CD4-positive, alpha-beta T cell treated with Interferon gamma for 1 hour (primary cell): ENCODE results near the gene DUSP9.
"Not testable (repeated sequence)": the region's sequence is repeated elsewhere in the genome, so short reads cannot be mapped to it uniquely, and the experiment has no call there.

ENCODE experiments used
- DNase-seq: peaks from one replicate; pipeline ENCODE4 v3.0.0-alpha.2; 2020

Gene DUSP9

GRCh38 chrX:153694256-153694655, 47.3 kb downstream of the DUSP9 start:
- DNase-seq = not testable (repeated sequence)

GRCh38 chrX:153694687-153695270, 47.8 kb downstream of the DUSP9 start:
- DNase-seq = no peak

DNA sequence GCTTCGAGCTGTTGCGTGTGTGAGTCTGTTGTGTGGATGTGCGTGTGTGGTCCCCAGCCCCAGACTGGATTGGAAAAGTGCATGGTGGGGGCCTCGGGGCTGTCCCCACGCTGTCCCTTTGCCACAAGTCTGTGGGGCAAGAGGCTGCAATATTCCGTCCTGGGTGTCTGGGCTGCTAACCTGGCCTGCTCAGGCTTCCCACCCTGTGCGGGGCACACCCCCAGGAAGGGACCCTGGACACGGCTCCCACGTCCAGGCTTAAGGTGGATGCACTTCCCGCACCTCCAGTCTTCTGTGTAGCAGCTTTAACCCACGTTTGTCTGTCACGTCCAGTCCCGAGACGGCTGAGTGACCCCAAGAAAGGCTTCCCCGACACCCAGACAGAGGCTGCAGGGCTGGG, 49.1 kb downstream of the DUSP9 start:
- DNase-seq = no peak

- not testable (repeated sequence) for DNase-seq
Measured at GRCh38 chrX:153696538-153696937, 49.5 kb downstream of the DUSP9 start.

DNA sequence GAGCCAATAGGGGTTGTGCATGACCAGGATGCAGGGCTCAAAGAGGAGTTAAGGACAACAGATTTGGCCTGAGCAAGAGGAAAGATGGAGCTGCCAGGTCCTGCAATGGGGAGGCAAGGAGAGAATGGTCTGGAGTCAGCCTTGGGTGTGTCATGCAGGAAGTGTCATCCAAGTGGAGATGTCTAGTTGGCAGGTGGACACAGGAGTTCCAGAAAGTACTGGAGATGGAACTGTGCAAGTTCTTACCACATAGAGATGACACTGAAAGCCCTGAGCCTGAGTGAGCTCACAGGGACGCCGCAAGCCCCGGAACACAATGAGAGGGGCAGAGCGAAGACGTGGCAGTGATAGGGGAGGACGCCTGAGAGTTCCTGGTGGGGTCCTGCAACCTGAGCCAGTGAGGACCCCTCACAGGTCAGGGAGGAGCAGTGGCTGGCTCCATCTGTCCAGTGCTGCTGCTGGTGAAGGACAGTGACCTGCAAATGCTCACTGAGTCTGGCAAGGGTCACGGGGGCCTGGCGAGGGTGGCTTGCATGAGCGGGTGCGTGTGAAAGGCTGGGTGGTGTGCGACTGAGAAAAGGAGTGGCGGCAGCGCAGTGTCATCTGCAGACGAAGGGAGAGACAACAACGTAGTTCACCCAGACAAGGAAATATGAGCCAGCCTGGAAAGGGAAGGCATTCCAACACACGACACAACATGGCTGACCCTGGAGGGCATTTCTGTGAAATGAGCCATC, 50.2 kb downstream of the DUSP9 start:
- DNase-seq = not testable (repeated sequence)

DNA sequence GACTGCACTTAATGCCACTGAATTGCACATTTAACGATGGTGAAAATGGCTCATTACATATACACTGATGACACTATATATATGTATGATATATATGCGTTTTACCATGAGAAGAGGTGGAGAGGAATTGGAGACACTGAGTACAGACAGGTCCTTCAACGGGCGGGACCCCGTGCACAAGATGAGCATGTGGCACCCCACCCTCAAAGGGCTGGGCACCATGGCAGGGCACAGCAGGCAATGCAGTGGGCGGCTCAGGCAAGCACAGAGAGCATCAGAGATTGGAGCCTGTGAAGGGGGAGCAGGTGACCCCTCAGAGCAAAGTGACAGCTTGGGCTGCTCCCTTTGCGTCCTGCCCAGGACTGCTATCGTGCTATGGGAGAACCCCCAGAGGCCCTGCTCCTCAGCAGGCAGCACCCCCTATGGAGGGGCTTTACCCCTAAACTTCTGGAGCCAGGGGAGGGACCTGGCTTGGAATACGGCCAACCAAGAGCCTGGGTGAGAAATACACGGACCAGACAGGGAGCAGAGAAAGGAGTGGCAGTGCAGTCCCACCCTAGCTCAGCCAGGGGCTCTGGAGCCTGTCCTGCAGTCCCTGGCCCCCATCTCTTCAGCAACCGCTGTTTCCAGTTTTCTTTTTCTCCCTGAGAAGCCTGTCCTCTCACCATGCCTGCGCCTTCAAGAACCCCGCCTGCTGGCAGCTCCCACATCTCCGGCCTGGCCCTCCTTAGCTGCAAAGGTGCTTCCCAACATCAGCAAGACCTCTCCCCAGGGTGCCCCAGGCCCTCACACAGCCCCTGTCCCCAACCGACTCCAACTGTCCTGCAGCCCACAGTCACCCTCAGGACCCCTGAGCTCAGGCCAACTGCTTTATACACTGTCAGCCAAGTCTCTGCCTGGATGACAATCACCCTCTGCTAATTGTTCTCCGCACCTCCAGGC, 51.2 kb downstream of the DUSP9 start:
- DNase-seq = no peak

DNA sequence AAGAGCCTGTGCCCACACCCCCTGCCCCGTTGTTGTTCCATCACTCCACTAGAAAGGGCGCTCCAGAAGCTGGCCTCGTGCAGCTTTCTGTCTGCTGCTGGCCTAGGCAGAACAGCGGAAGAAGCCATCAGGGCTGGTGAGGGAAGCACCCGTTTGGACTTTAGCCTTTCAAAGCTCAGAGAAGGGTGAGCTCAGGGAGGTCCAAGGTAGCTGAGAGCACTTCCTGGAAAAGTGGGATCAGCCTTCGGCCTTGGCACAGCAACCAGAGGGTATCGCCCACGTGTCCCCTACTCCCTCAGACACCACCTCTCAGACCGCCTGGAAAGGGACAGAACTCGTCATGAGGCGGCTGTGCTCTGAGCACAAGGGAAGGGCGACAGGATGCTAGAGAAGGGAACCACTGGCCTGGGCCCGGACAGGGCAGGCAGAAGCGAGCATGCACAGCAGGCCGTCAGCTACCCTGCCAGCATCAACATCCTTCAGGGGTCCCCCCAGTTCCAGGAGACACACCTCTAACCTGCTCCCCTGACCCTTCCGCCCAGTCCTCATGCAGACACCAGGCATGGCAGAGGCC, 52.3 kb downstream of the DUSP9 start:
- DNase-seq = not testable (repeated sequence)

DNA sequence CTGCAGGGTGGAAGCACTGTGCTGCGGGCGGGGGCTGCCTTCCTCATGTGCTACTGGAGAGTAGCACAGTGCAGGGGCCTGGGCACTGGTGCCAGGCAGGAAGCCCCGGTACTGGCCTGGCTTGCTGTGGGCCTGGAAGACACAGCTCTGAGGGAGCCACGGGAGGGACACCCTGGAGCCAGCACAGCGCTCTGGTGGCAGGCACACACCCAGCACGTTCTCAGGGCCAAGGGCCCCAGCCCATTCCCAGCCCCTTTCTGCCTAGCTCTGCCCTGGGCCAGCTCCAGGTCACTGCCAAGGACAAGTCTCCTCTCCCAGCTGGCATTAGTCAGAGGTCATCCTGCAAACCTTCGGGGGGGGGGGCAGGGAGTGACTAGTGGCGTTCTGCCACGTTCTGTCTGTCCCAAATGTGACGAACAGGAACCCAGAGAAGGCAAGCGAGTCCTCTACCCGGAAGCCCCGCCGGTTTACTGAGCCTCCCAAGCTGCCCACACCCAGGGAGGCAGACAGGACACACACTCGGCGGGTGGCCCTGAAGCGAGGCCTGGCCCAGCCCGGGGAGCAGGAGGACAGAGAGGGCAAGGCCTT, 52.9 kb downstream of the DUSP9 start:
- DNase-seq = not testable (repeated sequence)

DNA sequence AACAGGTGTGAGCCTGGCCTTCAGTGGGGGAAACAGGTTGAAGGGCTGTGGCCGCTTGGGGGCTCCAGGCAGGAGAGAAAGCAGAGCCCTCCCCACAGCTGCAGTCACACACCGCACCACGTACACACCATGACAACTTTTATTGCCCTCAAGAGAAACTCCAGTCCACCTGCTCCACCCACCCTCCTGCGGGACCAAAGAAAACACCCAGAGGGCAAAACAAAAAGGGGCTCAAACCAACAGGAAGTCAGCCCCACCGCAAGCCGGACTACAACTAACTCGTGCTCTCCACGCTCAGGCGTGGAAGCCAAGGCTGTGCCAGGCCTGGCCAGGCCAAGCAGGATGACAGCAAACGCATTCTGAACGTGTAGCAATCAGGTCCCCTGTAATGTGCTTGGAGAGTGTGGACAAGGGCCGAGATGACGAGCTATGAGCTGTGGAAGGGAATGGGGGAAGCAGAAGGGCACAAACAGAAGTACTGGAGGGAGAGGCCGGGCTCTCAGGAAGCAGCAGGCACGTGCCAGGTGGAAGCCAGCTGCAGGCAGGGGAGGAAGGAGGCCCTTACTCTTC, 53.5 kb downstream of the DUSP9 start:
- no peak for DNase-seq
